C4-2B (cell line): ENCODE data around the gene SLC9A6.

ENCODE experiments used
- ZFX ChIP-seq: fragments of 450-650 bp; IDR thresholded peaks from 2 replicates; pipeline ENCODE4 v1.6.1; 2017
- TF ChIP-seq, protein P1 (sequence below): fragments of 450-650 bp; conservative IDR thresholded peaks from 2 replicates; pipeline ENCODE4 v1.5.1; 2017; ENCODE audit warnings: mild to moderate bottlenecking

- TF ChIP-seq, protein P1, sequence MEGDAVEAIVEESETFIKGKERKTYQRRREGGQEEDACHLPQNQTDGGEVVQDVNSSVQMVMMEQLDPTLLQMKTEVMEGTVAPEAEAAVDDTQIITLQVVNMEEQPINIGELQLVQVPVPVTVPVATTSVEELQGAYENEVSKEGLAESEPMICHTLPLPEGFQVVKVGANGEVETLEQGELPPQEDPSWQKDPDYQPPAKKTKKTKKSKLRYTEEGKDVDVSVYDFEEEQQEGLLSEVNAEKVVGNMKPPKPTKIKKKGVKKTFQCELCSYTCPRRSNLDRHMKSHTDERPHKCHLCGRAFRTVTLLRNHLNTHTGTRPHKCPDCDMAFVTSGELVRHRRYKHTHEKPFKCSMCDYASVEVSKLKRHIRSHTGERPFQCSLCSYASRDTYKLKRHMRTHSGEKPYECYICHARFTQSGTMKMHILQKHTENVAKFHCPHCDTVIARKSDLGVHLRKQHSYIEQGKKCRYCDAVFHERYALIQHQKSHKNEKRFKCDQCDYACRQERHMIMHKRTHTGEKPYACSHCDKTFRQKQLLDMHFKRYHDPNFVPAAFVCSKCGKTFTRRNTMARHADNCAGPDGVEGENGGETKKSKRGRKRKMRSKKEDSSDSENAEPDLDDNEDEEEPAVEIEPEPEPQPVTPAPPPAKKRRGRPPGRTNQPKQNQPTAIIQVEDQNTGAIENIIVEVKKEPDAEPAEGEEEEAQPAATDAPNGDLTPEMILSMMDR: no peak
- no peak for TF ChIP-seq ZFX
These were observed 109.7 kb downstream of the SLC9A6 start for GRCh38 chrX:136094962-136095361.
